ENCODE data around the gene TMEM168. TPM values are rescaled to one million over a fixed set of nuclear protein-coding genes. Genes with fewer than 3 reads are reported as not detected.

Gene TMEM168
- polyA plus RNA-seq, 3 donors = 7.0 to 14.7 (median 14.6) TPM

GRCh38 chr7:112781110-112781509 lies 9.1 kb downstream of the TMEM168 start:
- Histone ChIP-seq H2AFZ (ENCODE audit: insufficient read depth, low read depth, low read length, poor library complexity, severe bottlenecking) (no peak overlapping the region), H3K9ac (ENCODE audit: insufficient read depth, low read length, poor library complexity, severe bottlenecking) (no peak overlapping the region), H3K9me3 (replicated peaks in 1 of 2; ENCODE audit: control insufficient read depth in 1 of 2, insufficient read depth in 1 of 2, low read length in 2 of 2) (no peaks in the 10 kb centered on the region), H3K4me2 (replicated peaks; ENCODE audit: extremely low read depth, low read length, poor library complexity, severe bottlenecking) (no peak overlapping the region), H3K27me3 (ENCODE audit: control insufficient read depth in 2 of 2, insufficient read depth in 2 of 2, low read length in 2 of 2) (no peaks in the 10 kb centered on the region), H3K4me1 (ENCODE audit: control insufficient read depth in 1 of 2, insufficient read depth in 2 of 2, low read length in 2 of 2) (no peaks in the 10 kb centered on the region), H4K20me1 (ENCODE audit: insufficient read depth, low read length) (peaks cover 8% of the 10 kb centered on the region), H3K36me3 (replicated peaks in 1 of 2; ENCODE audit: control insufficient read depth in 1 of 2, insufficient read depth in 2 of 2, low read length in 2 of 2) (peaks cover 23 to 56% of the 10 kb centered on the region in 2 donors), H3K79me2 (ENCODE audit: insufficient read depth, low read length) (peaks cover 5% of the 10 kb centered on the region), H3K4me3 (replicated peaks in 1 of 3; ENCODE audit: low read depth in 2 of 3, low read length in 3 of 3) (no peak overlapping the region), H3K27ac (ENCODE audit: low read depth in 1 of 2, low read length in 2 of 2) (no peak overlapping the region)
- Mint-ChIP-seq H3K27ac (no peak overlapping the region), H3K4me3 (no peak overlapping the region), H3K9me3 (no peaks in the 10 kb centered on the region), H3K36me3 (peaks cover 42 to 45% of the 10 kb centered on the region in 2 donors), H3K4me1 (no peaks in the 10 kb centered on the region), H3K27me3 (ENCODE audit: low read depth in 3 of 3) (no peaks in the 10 kb centered on the region)
- intact Hi-C loops (cut with micrococcal nuclease) = no loop called here
- no peak for DNase-seq
- no peak for TF ChIP-seq CTCF (IDR thresholded peaks at IDR 0.05)

- no peaks in the 10 kb centered on the region for H3K4me1 Mint-ChIP-seq
- TF ChIP-seq CTCF (IDR thresholded peaks at IDR 0.05) = no peak
These were observed 10.5 kb downstream of the TMEM168 start for GRCh38 chr7:112779667-112780066.

More at GRCh38 chr7:112779667-112780066, 10.5 kb downstream of the TMEM168 start:
- no peak overlapping the region for H3K4me3 Mint-ChIP-seq
- intact Hi-C loops (cut with micrococcal nuclease) = no loop called here
- no peaks in the 10 kb centered on the region for H3K9me3 Mint-ChIP-seq
- 100% methylated on average over 3 of the region's 4 CpGs for WGBS (ENCODE audit: insufficient coverage)
- Histone ChIP-seq H2AFZ (ENCODE audit: insufficient read depth, low read depth, low read length, poor library complexity, severe bottlenecking) (no peak overlapping the region), H3K4me2 (replicated peaks; ENCODE audit: extremely low read depth, low read length, poor library complexity, severe bottlenecking) (no peak overlapping the region), H3K27me3 (ENCODE audit: control insufficient read depth in 2 of 2, insufficient read depth in 2 of 2, low read length in 2 of 2) (no peaks in the 10 kb centered on the region), H3K9me3 (replicated peaks in 1 of 2; ENCODE audit: control insufficient read depth in 1 of 2, insufficient read depth in 1 of 2, low read length in 2 of 2) (no peaks in the 10 kb centered on the region), H3K4me1 (ENCODE audit: control insufficient read depth in 1 of 2, insufficient read depth in 2 of 2, low read length in 2 of 2) (no peaks in the 10 kb centered on the region), H3K36me3 (replicated peaks in 1 of 2; ENCODE audit: control insufficient read depth in 1 of 2, insufficient read depth in 2 of 2, low read length in 2 of 2) (peaks cover 23 to 60% of the 10 kb centered on the region in 2 donors), H4K20me1 (ENCODE audit: insufficient read depth, low read length) (peaks cover 8% of the 10 kb centered on the region), H3K79me2 (ENCODE audit: insufficient read depth, low read length) (peaks cover 5% of the 10 kb centered on the region), H3K9ac (ENCODE audit: insufficient read depth, low read length, poor library complexity, severe bottlenecking) (no peak overlapping the region), H3K27ac (ENCODE audit: low read depth in 1 of 2, low read length in 2 of 2) (no peak overlapping the region), H3K4me3 (replicated peaks in 1 of 3; ENCODE audit: low read depth in 2 of 3, low read length in 3 of 3) (no peak overlapping the region)
- H3K27ac Mint-ChIP-seq = no peak overlapping the region
- DNase-seq = no peak
- H3K36me3 Mint-ChIP-seq = peaks cover 45 to 47% of the 10 kb centered on the region in 2 donors
- H3K27me3 Mint-ChIP-seq (ENCODE audit: low read depth in 3 of 3) = no peaks in the 10 kb centered on the region

Measured in CD14-positive monocyte (primary cell).